Left hindlimb (tissue), 1 donor: ENCODE measurements around the gene OPCML.

Experiments
- DNase-seq: peaks from one replicate; pipeline ENCODE4 v3.0.0-alpha.2; 2018

OPCML gene

DNA sequence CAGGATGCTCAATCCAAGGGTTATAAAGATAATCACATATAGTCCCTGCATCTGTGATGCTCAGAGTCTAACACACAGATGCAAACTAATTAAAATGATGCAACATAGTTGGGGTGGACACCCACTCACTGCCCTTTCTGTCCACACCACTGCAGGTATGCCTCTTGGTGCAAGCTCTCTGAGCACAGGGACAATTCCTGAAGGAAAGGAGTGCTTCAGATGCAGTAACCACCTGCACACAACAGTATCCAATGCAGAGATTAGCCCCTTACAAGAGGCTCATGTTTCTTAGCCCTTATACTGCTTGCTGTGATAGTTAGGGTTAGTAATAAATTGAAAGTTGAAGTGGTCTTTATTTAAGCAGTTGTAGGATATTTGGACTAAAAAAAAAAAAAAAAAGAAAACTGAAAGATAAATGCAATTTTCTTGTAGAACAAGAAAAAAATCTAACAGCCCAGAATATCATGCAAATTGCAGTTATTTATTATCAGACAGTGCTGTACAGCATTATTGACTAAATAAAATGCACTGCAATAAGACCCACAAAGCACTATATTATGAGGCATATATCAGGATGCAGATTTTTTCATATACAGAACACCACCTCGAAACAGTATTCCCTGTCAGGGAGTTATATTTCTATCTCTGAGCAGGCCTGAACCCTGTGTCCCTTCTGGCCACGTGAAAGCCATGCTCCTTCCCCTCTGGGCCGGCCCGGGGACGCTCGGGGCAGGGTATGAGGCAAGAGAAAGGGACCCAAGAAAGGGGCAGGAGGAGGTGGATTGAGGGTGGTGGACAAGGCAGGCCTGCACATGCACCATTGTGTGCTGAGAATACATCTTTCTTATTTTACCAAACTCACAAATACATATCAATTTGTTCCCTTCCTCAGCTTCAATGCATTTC is 260.2 kb downstream of the OPCML start:
- DNase-seq = no peak

DNA sequence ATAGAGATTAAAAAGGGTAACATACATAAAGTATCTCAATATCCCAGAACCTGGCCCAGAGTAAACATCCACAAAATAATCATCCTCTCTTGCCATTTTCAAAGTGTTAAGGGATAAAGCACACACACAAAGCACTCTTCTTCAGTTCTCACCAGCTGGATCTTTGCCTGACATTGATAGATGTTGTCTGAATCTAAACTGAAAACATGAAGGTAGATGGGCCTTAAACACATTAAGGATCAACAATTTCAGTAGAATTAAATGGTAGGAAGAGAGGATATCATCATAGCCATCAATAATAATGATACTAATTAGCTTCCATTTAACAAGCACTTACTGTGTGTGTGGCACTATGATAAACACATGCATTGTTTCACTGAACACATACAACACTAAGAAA is 261.1 kb downstream of the OPCML start:
- DNase-seq = no peak

DNA sequence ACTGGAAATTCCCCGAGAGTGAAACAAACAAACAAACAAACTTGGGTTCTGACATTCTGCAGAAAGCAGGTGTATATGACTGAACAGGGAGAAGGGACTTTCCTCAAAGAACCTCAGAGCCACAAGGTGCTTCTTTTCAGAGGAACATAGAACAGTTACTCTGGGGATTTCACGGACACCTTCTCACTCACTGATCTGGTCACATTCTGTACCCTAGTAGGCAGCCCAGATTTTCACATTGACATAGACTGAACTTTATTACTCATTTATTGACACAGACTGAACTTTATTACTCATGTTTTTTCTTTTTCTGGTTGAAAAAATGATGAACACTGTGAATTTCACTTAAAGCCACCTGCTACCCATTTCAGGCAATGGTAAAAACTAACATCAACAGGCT is 263.0 kb downstream of the OPCML start:
- no peak for DNase-seq

DNA sequence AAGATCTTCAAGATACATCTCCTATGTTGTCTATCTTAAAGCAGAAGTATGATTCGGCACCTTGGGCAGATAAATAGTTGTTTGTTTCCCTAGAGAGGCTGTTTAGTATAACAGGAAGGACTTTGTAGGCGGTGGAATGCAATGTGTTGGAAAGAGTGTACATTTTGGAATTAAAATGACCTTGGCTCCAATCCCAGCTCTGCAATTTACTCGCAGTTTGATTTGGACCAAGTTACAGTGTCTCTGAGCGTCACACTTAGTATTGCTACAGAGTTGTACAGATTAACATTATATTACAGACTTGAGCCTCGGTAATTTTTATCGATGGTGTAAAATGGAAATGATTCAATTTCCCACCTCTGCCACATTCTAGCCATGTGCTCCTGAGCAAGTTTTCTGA is 265.3 kb downstream of the OPCML start:
- no peak for DNase-seq

DNA sequence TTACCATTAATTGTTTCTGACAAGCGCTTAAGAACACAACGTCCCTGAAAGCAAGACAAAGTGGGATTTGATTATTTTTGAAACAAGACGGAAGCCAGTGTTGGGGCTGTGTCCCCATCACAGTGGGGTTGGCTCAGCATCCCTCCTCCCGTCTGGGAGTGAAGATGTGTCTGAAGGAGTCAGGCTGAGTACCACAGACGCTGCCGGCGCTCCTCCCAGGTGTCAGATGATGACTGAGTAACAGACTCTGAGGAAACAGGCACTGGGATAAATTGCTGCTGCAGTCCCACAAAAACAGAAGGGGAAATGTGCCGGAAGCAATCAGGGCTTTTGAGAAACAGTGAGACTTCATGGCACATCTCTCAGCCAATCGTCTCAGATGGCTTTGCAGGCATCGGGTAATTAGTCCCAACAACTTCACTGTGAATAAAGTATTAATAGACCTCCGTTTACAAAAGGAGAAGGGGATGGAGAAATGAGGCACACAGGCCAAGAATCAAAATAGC is 266.7 kb downstream of the OPCML start:
- no peak for DNase-seq

DNA sequence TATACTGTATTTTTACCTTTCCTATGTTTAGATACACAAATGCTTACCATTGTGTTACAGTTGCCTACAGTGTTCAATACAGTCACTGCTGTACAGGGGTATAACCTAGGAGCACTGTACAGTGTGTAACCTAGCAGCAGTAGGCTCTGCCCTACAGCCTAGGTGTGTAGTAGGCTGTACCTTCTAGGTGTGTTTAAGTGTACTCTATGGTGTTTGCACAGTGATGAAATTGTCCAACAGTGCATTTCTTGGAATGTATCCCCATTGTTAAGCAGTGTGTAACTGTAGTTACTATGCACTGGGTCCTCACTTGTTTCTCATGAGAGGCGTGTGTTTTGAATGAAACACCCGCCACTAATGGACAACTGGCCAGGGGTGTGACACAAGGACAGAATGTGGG is 269.0 kb downstream of the OPCML start:
- DNase-seq = no peak

DNA sequence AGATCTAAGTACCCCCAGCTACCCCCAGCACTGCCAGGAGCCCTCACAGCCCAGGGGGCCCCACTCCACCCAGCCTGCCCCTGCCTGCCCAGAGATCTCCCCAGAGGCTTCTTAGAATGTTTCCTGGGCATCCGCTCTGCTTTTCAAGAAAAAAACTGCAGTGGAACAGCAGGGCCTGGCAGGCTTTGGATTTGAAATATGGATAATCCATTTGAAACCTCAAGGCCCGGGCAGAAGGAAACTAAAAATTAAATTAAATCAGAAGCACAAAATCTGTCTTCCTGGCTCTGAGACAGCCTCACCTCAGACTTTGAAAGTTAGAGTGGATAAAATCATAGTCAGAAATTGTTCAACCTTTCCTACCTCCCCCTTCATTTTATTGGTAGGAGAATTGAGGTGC is 273.6 kb downstream of the OPCML start:
- no peak for DNase-seq

DNA sequence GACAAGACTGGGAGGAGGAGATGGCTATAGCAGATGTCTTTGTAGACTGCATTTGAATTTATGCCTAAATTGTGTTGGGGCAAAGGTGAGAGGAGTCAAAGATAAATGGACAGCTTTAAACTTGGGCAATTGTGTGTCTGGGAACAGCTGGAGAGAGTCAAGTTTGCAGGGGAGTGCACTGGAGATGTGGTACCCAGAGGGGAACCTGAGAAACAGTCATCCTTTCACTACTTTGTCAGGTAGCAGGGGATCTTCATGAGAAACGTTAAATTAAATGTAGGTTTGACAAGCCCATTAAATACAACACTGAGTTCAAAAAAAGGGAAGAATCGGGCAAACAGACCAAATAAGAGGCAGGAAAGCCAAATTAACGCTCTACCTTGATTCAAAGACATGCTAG is 277.7 kb downstream of the OPCML start:
- no peak for DNase-seq

DNA sequence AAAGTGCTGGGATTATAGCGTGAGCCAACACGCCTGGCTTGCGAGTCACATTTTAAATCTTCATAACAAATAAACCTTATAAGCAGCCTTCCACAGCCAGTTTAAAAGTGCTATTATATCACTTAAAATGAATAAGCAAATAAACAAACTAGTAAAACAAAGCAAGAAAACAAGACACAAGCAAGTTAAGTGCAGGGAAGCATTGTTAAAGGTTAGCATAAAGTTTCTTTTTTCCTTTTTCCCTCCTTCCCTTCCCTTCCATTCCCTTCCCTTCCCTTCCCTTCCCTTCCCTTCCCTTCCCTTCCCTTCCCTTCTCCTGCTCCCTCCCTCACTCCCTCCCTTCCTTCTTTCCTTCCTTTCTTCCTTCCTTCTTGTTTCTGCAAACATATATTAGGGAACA is 278.7 kb downstream of the OPCML start:
- no peak for DNase-seq

DNA sequence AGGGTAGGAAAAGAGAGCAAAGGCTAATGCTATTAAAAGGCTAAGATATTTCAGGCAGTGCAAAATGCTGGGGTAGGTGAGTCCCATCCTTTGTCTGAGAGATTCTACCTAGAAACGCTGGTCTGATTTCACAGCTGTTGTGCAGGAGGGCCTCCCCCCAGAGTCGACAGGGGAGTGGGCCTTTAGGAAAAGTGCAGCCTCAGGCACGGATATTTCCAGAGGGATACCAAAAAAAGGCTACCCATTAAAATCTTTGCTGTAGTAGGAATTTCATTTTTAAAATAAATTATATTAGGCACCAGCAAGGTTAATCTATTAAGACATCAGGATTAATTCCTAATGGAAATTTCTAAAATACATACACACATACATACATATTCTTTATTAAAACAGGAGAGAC is 280.5 kb downstream of the OPCML start:
- DNase-seq = no peak

DNA sequence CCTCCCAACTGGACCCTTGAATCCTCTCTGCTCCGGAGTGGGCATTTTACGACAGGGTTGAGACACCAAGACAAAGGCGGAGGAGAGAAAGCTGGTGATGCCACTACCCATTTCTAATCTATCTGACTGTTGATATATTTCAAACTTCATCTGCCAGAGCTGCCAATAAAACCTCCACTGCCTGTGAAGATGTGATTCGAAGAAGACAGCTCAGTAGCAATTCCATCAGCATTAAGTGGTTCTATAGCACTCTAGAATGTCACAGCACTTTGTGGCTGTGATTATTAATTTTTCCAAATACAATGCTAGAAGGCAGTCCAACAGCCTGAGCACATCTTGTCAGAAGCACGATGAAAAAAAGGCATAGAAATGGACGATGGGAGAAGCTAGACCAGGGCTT is 282.8 kb downstream of the OPCML start:
- DNase-seq = no peak

DNA sequence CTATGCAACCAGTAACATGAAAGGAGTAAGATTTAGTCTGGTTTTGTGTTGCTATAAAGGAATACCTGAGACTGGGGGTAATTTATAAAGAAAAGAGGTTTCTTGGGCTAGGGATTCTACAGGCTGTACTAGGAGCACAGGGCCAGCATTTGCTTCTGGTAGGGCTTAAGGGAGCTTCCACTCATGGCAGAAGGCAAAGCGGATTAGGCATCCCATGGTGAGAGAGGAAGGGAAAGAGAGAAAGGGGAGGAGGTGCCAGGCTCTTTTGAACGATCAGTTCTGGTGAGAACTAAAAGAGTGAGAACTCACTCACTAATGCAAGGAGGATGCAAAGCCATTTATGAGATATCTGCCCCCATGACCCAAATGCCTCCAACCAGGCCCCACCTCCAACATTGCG is 283.2 kb downstream of the OPCML start:
- DNase-seq = no peak

DNA sequence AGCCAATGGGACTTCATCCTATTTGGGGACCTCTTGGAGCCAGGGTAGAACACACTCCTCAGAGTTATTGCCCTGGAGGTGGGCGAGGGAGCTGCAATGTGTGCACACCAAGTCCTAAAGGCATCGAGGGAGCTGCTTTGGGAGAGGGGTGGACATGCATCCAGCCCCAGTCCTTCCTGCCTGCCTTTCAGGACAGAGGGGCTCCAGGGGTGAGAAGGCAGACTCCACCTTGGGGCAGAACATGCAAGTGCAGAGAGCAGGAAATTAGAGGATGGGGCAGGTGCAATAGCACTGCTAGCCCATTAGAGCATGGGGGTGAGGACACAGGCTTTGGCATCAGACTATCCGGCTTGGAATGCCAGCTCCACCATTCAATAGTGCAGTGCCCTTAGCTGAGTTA is 288.5 kb downstream of the OPCML start:
- DNase-seq = no peak

DNA sequence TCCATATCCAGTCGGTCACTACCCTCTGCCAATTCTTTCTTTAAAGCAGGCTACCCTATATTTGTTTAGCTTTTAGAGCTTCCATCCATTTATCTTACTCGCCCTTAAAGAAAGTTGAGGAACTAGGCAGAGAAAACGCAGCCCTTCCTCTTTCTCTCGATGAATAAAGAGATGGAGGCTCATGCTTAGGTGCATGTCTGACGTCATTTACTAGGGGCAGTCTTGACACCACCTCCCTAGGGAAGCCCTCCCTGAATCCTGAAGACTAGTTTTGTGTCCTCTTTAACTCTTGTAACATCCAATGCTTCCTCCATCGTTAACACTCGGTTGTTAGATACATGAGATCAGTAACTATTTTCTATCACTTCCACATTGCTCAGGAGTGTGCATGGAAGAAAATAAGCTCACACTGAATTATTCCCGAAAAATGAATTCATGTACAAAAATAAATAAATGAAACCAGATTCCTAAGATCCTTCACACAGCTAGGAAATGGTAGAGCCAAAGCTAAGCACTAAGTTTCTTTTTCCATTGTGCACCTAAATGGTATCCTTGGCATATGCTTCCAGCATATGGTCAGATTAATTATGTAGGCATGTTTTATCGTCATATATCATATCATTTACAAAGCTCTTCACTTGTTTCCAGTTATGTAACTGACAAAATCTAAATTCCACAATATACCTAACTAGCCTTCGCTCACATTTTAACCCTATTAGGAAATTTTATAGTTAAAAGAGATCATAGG is 291.2 kb downstream of the OPCML start:
- DNase-seq = no peak

DNA sequence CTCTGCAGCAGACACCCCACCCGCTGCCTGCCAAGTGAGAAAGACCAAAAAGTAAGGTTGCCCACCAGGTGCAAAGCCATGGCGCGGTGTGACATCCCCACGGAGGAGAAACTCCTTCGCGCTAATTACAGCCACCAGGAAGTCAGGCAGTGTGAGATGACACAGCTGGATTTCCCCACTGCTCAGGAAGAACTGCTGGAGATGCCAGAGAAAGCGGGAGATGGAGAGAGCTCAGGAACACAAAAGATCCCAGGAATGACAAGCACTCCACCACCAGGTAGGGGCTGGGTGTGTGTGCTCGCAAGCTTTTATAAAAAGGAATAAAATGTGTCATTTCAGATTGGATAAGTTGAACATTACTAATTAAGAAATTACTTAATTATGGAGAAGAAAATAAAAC is 292.7 kb downstream of the OPCML start:
- DNase-seq = no peak

DNA sequence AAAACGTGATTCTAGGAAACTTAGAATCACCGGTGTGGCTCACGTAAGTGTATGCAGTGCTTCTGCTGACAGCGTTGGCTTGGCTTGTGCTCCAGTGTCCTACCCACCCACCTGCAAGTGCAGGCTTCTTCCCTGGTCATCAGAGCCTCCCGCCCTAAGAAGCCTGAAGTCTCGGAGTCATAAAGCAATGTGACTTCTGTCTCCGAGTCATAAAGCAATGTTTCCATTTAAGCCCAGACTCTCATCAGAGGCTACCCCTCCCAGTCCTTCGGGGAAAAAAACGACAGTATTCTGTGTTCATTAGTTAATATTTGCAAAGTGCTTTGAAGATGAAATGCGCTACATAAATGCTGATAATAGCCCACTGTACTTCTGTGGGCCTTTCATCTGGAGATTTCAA is 293.8 kb downstream of the OPCML start:
- DNase-seq = no peak

DNA sequence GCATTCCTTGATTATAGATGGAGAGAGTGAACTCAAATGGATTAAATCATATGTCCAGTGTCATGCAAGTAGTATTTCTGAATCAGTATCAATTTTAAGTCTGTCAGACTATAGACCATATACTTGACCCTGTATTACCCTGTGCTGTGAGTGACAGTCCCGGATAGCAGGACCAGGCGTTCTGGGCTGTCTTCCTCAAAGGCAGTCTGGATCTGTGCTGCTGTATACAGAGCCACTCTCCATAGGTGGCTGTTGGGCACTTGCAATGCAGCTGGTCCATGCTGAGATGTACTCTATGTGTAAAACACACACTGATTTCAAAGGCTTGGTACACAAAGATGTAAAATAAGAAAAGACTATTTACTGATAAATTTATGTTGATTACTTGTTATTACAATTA is 294.3 kb downstream of the OPCML start:
- DNase-seq = no peak

DNA sequence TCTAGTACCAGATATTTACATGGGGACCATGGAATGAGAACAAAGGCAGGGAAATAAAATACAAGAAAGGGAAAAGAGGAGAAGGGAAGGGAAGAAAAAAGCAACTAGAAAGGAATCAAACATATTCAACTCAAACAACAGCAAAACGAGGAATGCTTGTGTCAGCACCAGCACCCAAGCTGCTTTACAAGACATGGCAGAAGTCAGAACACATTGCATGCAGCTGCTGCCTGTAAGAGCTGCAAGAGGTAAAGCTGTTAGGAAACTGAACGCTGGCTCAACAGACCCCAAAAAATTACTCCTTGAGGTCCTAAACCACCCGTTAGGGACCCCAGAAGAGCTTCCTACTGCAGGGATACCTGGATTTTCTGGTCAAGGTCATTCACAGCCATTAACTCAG is 296.9 kb downstream of the OPCML start:
- DNase-seq = no peak

DNA sequence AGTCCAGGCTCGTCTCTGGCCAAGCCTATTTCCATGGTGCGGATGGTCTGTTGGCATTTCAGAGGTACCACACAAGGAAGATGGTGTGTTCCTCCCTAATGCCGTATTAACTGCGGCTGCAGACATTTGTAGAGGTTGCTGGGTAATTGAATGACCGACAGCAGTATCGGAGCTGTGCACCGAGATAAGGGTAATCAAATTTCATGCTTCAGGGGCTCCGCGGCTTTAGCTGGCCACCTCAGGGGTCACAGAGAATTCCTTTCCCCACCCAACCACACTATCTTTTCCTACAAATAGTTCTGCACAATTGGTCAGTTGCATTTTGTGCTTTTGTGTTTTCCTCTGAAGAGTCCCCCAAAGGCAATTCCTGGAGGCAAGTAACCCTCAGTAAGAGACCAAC is 297.4 kb downstream of the OPCML start:
- DNase-seq = no peak

DNA sequence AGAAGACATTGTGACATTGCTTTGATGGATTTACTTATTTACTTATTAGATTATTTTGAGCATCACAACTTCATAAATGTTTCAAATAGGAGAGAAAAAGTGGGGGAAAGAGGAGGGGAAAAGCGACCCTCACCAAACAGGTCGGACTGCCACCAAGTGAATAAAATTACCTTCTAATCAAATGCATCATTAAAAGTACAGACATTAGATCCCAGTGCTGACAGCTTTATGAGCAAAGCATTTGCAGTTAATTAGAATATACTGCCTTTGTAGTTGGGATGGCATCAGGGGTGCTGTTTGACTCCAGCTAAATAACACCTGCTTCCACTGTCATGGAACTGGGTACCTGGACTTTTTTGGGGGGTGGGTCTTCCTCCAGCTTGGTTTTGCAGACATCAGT is 299.6 kb downstream of the OPCML start:
- no peak for DNase-seq

DNA sequence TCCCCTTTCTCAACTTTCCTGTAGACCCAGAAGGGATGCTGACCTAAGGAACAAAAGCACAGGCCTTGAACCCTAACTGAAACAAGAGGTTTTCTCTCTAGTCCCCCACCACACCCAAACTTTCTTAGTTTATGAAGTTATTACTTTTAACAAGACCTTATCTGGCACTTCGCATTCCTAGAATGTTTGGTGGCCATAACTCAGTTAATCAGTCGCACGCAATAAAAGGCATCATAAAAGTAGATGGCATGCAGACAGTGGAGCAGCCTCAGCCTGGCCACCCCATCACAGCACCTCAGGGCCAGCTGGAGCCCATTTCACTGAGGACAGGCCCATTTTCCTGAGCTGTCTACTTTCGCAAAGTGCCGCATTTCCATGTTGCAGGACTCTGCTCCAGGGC is 301.9 kb downstream of the OPCML start:
- DNase-seq = no peak

DNA sequence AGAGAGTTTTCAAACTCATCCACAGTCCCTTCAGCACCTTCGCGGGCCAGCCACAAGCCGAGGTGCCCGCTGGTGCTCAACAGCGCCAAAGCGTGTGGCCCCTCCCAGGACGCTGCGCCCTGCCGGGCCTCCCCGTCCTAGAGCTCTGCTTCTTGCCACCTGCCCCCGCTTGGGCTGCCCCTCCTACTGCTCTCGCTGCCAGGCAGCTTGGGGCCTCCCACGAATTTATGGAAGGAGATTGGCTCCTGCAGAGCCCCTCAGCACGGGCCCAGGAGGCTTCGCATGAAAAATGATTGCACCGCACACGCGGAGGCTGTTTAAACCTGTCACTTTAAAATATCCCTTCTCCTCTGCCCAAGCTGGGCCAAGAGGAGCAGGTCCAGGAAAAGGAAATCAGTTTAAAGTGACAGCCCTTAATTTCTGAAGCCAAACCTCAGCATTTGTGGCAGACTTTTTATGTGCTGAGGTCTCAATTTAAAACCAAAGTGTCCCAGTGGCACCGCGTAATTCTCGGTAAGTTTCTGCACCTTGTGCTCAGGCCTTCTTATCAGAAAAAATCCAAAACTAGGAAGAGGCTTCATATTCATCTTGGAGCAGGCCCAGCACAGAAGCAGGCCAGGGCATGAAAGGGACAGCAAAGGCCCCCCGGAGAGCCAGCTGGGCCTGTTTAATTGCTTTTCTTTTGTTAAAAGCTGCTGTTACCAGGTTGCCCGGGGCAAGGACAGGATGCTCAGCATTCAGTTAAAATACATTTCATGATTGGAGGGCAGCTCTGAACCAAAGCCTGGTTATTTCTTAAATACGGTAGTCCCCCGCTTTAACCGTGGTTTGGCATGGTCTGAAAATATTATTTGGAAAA is 303.6 kb downstream of the OPCML start:
- DNase-seq = peak; percentile 40

DNA sequence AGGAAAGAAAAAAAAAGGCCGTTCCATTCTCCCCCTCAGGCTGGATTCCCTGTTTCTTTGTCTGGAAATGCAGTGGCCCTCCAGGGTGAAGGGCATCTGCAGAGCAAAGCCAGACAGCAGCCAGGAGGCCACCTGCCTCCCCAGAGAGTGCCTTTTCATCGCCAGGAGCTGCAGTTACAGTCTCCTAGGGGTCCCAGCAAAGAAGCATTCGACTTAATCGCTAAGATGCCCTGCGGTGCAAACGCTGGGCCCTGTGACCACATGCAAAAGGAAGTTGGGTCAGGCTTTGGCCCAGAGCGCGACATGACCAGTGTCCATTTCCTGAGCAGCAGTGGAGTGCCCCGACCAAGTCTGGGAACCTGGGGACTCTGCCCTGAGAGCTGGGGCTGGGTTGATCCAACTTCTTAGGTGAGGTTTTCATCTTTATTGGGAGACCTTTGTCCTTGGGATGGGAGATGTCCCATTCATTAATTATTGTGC is 304.6 kb downstream of the OPCML start:
- no peak for DNase-seq
